Measurements from ENCODE around the gene RASA3.

DNA sequence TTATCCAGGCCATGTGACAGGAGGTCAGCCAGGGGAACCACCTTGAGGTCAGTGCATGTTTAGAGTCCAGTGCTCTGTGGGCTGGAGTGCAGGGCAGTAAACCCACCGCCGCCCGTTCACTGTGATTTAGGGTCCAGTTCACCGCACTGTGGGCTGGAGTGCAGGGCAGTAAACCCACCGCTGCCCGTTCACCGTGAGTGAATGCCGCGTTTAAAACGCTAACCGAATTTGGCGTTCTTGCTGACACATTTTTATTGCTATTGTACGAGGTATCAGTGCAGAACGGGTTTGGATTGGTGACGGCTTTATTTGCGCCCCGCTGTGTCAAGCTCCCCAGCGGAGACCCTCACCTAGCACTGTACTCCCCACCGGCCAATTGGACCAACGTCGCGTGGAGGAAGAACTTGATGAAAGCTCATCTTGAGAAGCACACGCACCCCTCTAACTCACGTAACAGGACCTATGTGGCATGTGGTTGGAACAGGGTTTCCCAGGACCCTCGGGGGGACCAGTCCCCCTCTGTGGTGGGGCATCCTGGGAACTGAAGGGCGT, 186.5 kb downstream of the RASA3 start:
- TF ChIP-seq, protein P1, sequence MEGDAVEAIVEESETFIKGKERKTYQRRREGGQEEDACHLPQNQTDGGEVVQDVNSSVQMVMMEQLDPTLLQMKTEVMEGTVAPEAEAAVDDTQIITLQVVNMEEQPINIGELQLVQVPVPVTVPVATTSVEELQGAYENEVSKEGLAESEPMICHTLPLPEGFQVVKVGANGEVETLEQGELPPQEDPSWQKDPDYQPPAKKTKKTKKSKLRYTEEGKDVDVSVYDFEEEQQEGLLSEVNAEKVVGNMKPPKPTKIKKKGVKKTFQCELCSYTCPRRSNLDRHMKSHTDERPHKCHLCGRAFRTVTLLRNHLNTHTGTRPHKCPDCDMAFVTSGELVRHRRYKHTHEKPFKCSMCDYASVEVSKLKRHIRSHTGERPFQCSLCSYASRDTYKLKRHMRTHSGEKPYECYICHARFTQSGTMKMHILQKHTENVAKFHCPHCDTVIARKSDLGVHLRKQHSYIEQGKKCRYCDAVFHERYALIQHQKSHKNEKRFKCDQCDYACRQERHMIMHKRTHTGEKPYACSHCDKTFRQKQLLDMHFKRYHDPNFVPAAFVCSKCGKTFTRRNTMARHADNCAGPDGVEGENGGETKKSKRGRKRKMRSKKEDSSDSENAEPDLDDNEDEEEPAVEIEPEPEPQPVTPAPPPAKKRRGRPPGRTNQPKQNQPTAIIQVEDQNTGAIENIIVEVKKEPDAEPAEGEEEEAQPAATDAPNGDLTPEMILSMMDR (IDR thresholded peaks at IDR 0.05): no peak
- no peak for TF ChIP-seq POLR2AphosphoS5 (IDR thresholded peaks at IDR 0.05)
